Liver (tissue), 9 donors: ENCODE measurements around the gene BCKDHA. TPM values are rescaled to one million over a fixed set of nuclear protein-coding genes. Genes with fewer than 3 reads are reported as not detected.

ENCODE experiments used
- DNase-seq: peaks from one replicate; pipeline ENCODE4 v3.0.0-alpha.2; 2017; ENCODE audit warnings: low spot score
- H3K27ac ChIP-seq, 2 donors: one replicate each; pipeline ENCODE4 v1.7.0; 2013; ENCODE audit warnings: inconsistent platforms in 2 of 2, low read length in 2 of 2, control low read depth in 1 of 2, low read depth in 1 of 2, mild to moderate bottlenecking in 1 of 2
- H3K27me3 ChIP-seq, 4 donors: one replicate each; pipeline versions ENCODE4 v1.6.1 to v1.7.0; 2013; ENCODE audit warnings: low read length in 3 of 4, inconsistent platforms in 1 of 4, mild to moderate bottlenecking in 1 of 4, moderate library complexity in 1 of 4; ENCODE audit not compliant: control insufficient read depth in 4 of 4, insufficient read depth in 4 of 4
- H3K36me3 ChIP-seq, 4 donors: one replicate each; pipeline versions ENCODE4 v1.6.1 to v1.7.0; 2013; ENCODE audit warnings: low read length in 3 of 4, mild to moderate bottlenecking in 3 of 4, low read depth in 1 of 4, moderate library complexity in 1 of 4; ENCODE audit not compliant: control insufficient read depth in 4 of 4, insufficient read depth in 3 of 4
- H3K4me1 ChIP-seq, 4 donors: one replicate each; pipeline versions ENCODE4 v1.6.1 to v1.7.0; 2013; ENCODE audit warnings: low read length in 3 of 4, mild to moderate bottlenecking in 3 of 4, moderate library complexity in 1 of 4; ENCODE audit not compliant: control insufficient read depth in 4 of 4, insufficient read depth in 4 of 4
- H3K4me3 ChIP-seq, 3 donors: one replicate each; pipeline versions ENCODE4 v1.6.1 to v1.7.0; 2013; ENCODE audit warnings: low read length in 3 of 3, control low read depth in 1 of 3, low read depth in 1 of 3, mild to moderate bottlenecking in 1 of 3
- H3K9ac ChIP-seq, 2 donors: one replicate each; pipeline ENCODE4 v1.7.0; 2013; ENCODE audit warnings: low read length in 2 of 2, mild to moderate bottlenecking in 2 of 2, moderate library complexity in 2 of 2, control low read depth in 1 of 2, low read depth in 1 of 2
- H3K9me3 ChIP-seq, 4 donors: one replicate each; pipeline versions ENCODE4 v1.6.1 to v1.7.0; 2013; ENCODE audit warnings: low read length in 3 of 4; ENCODE audit not compliant: control insufficient read depth in 4 of 4
- ATF3 ChIP-seq: IDR thresholded peaks from 2 replicates; pipeline ENCODE4 v1.6.1; 2016; ENCODE audit warnings: antibody characterized with exemption
- CTCF ChIP-seq: fragments of 150-350 bp; IDR thresholded peaks from 2 replicates; pipeline ENCODE4 v1.5.1; 2017; ENCODE audit warnings: improper control_type of control experiment, low read depth, low read length; ENCODE audit not compliant: missing input control
- EGR1 ChIP-seq, 2 donors: IDR thresholded peaks; 2 replicates each; pipeline ENCODE4 v1.6.1; 2016 to 2018; ENCODE audit warnings: antibody characterized with exemption in 2 of 2, low read depth in 2 of 2
- FOXA1 ChIP-seq: IDR thresholded peaks from 2 replicates; pipeline ENCODE4 v1.6.1; 2016; ENCODE audit warnings: antibody characterized with exemption
- FOXA2 ChIP-seq: IDR thresholded peaks from 2 replicates; pipeline ENCODE4 v1.6.1; 2016; ENCODE audit warnings: antibody characterized with exemption
- GABPA ChIP-seq, 2 donors: IDR thresholded peaks in 1 of 2; conservative IDR thresholded peaks in 1 of 2; 2 replicates each; pipeline ENCODE4 v1.6.1; 2016; ENCODE audit warnings: antibody characterized with exemption in 2 of 2, mild to moderate bottlenecking in 1 of 2, moderate library complexity in 1 of 2
- HNF4A ChIP-seq, 2 donors: conservative IDR thresholded peaks; 2 replicates each; pipeline ENCODE4 v1.6.1; 2016; ENCODE audit warnings: antibody characterized with exemption in 2 of 2, mild to moderate bottlenecking in 2 of 2
- HNF4G ChIP-seq: IDR thresholded peaks from 2 replicates; pipeline ENCODE4 v1.6.1; 2016; ENCODE audit warnings: antibody characterized with exemption
- JUND ChIP-seq, 2 donors: IDR thresholded peaks; 2 replicates each; pipeline ENCODE4 v1.6.1; 2016; ENCODE audit warnings: antibody characterized with exemption in 2 of 2
- MAX ChIP-seq: IDR thresholded peaks from 2 replicates; pipeline ENCODE4 v1.6.1; 2016; ENCODE audit warnings: antibody characterized with exemption
- NR2F2 ChIP-seq: IDR thresholded peaks from 2 replicates; pipeline ENCODE4 v1.6.1; 2016; ENCODE audit warnings: antibody characterized with exemption
- RAD21 ChIP-seq, 2 donors: IDR thresholded peaks; 2 replicates each; pipeline ENCODE4 v1.6.1; 2016; ENCODE audit warnings: antibody characterized with exemption in 2 of 2, mild to moderate bottlenecking in 2 of 2
- REST ChIP-seq: IDR thresholded peaks from 2 replicates; pipeline ENCODE4 v1.6.1; 2016; ENCODE audit warnings: antibody characterized with exemption, mild to moderate bottlenecking
- RXRA ChIP-seq, 2 donors: IDR thresholded peaks; 2 replicates each; pipeline ENCODE4 v1.6.1; 2017 to 2018; ENCODE audit warnings: antibody characterized with exemption in 2 of 2, mild to moderate bottlenecking in 1 of 2
- SP1 ChIP-seq: IDR thresholded peaks from 2 replicates; pipeline ENCODE4 v1.6.1; 2018; ENCODE audit warnings: antibody characterized with exemption, mild to moderate bottlenecking
- TAF1 ChIP-seq: conservative IDR thresholded peaks from 2 replicates; pipeline ENCODE4 v1.6.1; 2016; ENCODE audit warnings: antibody characterized with exemption, mild to moderate bottlenecking
- YY1 ChIP-seq: IDR thresholded peaks from 2 replicates; pipeline ENCODE4 v1.6.1; 2016; ENCODE audit warnings: antibody characterized with exemption, mild to moderate bottlenecking
- ZBTB33 ChIP-seq: IDR thresholded peaks from 2 replicates; pipeline ENCODE4 v1.6.1; 2016; ENCODE audit warnings: antibody characterized with exemption
- WGBS: extraction: QIAGEN DNeasy Blood & Tissue Kit; methylation state at CpG from one replicate; pipeline ENCODE4 v1.1.7; 2013; 5-methylcytosine and 5-hydroxymethylcytosine counted together
- polyA plus RNA-seq, 2 donors: library from polyadenylated mRNA; stranded (reverse) in 1 of 2; unstranded in 1 of 2; fragments of 200-250 nt in 1 of 2; fragments of >200 nt in 1 of 2; fragmentation: Nextera tagmentation in 1 of 2; extraction: Ambion mirVana in 1 of 2; gene quantifications; one replicate each; pipeline versions ENCODE4 v1.2.1 to v1.2.3, GENCODE V29; 2013 to 2015
- total RNA-seq, 2 donors: library from RNA; depleted of rRNA; stranded (reverse); fragments of >200 nt; gene quantifications; one replicate each; pipeline ENCODE4 v1.2.3, GENCODE V29; 2014
- donor health status: healthy.
- donor health status: healthy.
- donor health status: healthy.
- donor health status: healthy.
- donor health status: healthy.

Gene BCKDHA
- total and polyA plus RNA-seq, 4 donors, result 38.5 to 91.4 (median 63.7) TPM

GRCh38 chr19:41439441-41440222, 42.0 kb downstream of the BCKDHA start, which contains the start of gene DMAC2:
TSS of gene DMAC2 (minus strand) at chr19:41439912. CDS start at chr19:41439899, 13 bp downstream.
- H3K27me3 ChIP-seq, result no peaks in the 10 kb centered on the region
- H3K9me3 ChIP-seq, result no peaks in the 10 kb centered on the region
- peak within 1 kb of the TSS; percentile 53 to 99 (median 95) for H3K4me3 ChIP-seq
- TF ChIP-seq FOXA1 (no peak), CTCF (peak; percentile 25), MAX (peak; percentile 91), HNF4G (no peak), SP1 (peak; percentile 77), RXRA (IDR thresholded peaks at IDR 0.05) (peak; percentile 55 to 59), EGR1 (IDR thresholded peaks at IDR 0.05; ENCODE audit: low read depth in 2 of 2) (peak in 1 of 2 donors; percentile 14), REST (peak; percentile 74), JUND (IDR thresholded peaks at IDR 0.05) (no peak), YY1 (peak; percentile 99), ATF3 (peak; percentile 43), TAF1 (no peak), ZBTB33 (peak; percentile 93), NR2F2 (peak; percentile 58), RAD21 (IDR thresholded peaks at IDR 0.05) (peak; percentile 62 to 77), GABPA (IDR thresholded peaks at IDR 0.05 in 1 of 2, conservative IDR thresholded peaks at IDR 0.05 in 1 of 2) (peak; percentile 57 to 88), HNF4A (conservative IDR thresholded peaks at IDR 0.05) (peak; percentile 22 to 41), FOXA2 (no peak)
- 1% methylated on average over 40 of the region's 40 CpGs for WGBS
- peak; percentile 91 for DNase-seq
- H3K4me1 ChIP-seq, result peaks cover 0 to 13% (median 6%) of the 10 kb centered on the region in 4 donors
- H3K36me3 ChIP-seq, result peaks cover 0 to 7% (median 2%) of the 10 kb centered on the region in 4 donors
- H3K27ac ChIP-seq, result peak within 1 kb of the TSS; percentile 84 to 96
- peak within 1 kb of the TSS; percentile 64 to 88 for H3K9ac ChIP-seq
